ENCODE measurements around the gene SLC25A48.

SLC25A48 gene

DNA sequence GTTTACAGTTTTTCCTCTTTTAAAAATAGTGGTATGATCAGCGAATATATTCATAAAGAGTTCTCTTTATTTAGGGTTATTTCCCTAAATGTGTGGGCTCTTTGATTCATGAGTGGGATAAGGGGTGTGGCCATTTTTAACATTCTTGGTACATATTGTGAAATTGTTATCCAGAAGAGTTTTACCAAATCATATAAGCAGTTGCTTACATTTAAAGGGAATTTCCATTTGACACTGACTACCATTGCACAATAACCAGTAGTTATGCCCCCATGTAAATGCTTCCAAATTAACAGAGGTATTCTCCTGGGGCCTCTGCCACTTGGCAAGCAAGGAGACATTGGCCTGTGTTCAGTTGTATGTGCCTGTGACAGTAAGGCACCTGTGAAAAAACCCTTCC, 27.2 kb downstream of the SLC25A48 start:
- TF ChIP-seq CTCF (IDR thresholded peaks at IDR 0.05; ENCODE audit: low read depth, low read length, poor library complexity, severe bottlenecking) = no peak
- no peak for TF ChIP-seq EZH2phosphoT487 (IDR thresholded peaks at IDR 0.05; ENCODE audit: borderline replicate concordance, low read length)
- H3K27me3 ChIP-seq (ENCODE audit: control insufficient read depth, low read length) = no peaks in the 10 kb centered on the region; the same call in 1 of the 2 replicates
- H3K27ac ChIP-seq (ENCODE audit: low read depth, low read length) = no peak overlapping the region
- no peaks in the 10 kb centered on the region for H3F3A ChIP-seq (ENCODE audit: control insufficient read depth, insufficient read depth)
- H4K20me1 ChIP-seq (ENCODE audit: control insufficient read depth, insufficient read depth, low read depth, low read length) = no peaks in the 10 kb centered on the region
- no peaks in the 10 kb centered on the region for H3K4me1 ChIP-seq (ENCODE audit: control insufficient read depth, low read length)
- no peak overlapping the region for H3K4me2 ChIP-seq (ENCODE audit: low read length)
- H3K79me2 ChIP-seq (ENCODE audit: control insufficient read depth, low read length) = no peaks in the 10 kb centered on the region
- H3K4me3 ChIP-seq (ENCODE audit: low read length) = no peak overlapping the region
- no peaks in the 10 kb centered on the region for H3K36me3 ChIP-seq (ENCODE audit: control insufficient read depth, low read length)
- H3K9me3 ChIP-seq (ENCODE audit: control insufficient read depth, insufficient read depth, low read length) = peaks cover 7% of the 10 kb centered on the region; the same call in 1 of the 2 replicates
- H3K9me2 ChIP-seq (replicated peaks; ENCODE audit: control insufficient read depth, low read length) = no peaks in the 10 kb centered on the region

GRCh38 chr5:135862086-135862485, 27.6 kb downstream of the SLC25A48 start:
- H4K20me1 ChIP-seq (ENCODE audit: control insufficient read depth, insufficient read depth, low read depth, low read length) = no peaks in the 10 kb centered on the region
- H3K27me3 ChIP-seq (ENCODE audit: control insufficient read depth, low read length) = no peaks in the 10 kb centered on the region; the same call in 1 of the 2 replicates
- H3K79me2 ChIP-seq (ENCODE audit: control insufficient read depth, low read length) = no peaks in the 10 kb centered on the region
- no peak overlapping the region for H3K27ac ChIP-seq (ENCODE audit: low read depth, low read length)
- no peak overlapping the region for H3K4me2 ChIP-seq (ENCODE audit: low read length)
- no peaks in the 10 kb centered on the region for H3K36me3 ChIP-seq (ENCODE audit: control insufficient read depth, low read length)
- TF ChIP-seq EZH2phosphoT487 (IDR thresholded peaks at IDR 0.05; ENCODE audit: borderline replicate concordance, low read length) (no peak), CTCF (IDR thresholded peaks at IDR 0.05; ENCODE audit: low read depth, low read length, poor library complexity, severe bottlenecking) (no peak)
- no peaks in the 10 kb centered on the region for H3K4me1 ChIP-seq (ENCODE audit: control insufficient read depth, low read length)
- H3K4me3 ChIP-seq (ENCODE audit: low read length) = no peak overlapping the region
- no peaks in the 10 kb centered on the region for H3K9me2 ChIP-seq (replicated peaks; ENCODE audit: control insufficient read depth, low read length)
- no peaks in the 10 kb centered on the region for H3F3A ChIP-seq (ENCODE audit: control insufficient read depth, insufficient read depth)
- H3K9me3 ChIP-seq (ENCODE audit: control insufficient read depth, insufficient read depth, low read length) = peaks cover 7% of the 10 kb centered on the region; the same call in 1 of the 2 replicates

GRCh38 chr5:135862744-135863143, 28.3 kb downstream of the SLC25A48 start:
- Histone ChIP-seq H3K27me3 (ENCODE audit: control insufficient read depth, low read length) (no peaks in the 10 kb centered on the region; the same call in 1 of the 2 replicates), H3K36me3 (ENCODE audit: control insufficient read depth, low read length) (no peaks in the 10 kb centered on the region), H3F3A (ENCODE audit: control insufficient read depth, insufficient read depth) (no peaks in the 10 kb centered on the region), H3K9me2 (replicated peaks; ENCODE audit: control insufficient read depth, low read length) (no peaks in the 10 kb centered on the region), H3K9me3 (ENCODE audit: control insufficient read depth, insufficient read depth, low read length) (peaks cover 7% of the 10 kb centered on the region; the same call in 1 of the 2 replicates), H4K20me1 (ENCODE audit: control insufficient read depth, insufficient read depth, low read depth, low read length) (no peaks in the 10 kb centered on the region), H3K4me3 (ENCODE audit: low read length) (no peak overlapping the region), H3K79me2 (ENCODE audit: control insufficient read depth, low read length) (no peaks in the 10 kb centered on the region), H3K4me1 (ENCODE audit: control insufficient read depth, low read length) (no peaks in the 10 kb centered on the region), H3K27ac (ENCODE audit: low read depth, low read length) (no peak overlapping the region), H3K4me2 (ENCODE audit: low read length) (no peak overlapping the region)
- TF ChIP-seq EZH2phosphoT487 (IDR thresholded peaks at IDR 0.05; ENCODE audit: borderline replicate concordance, low read length) = no peak
- TF ChIP-seq CTCF (IDR thresholded peaks at IDR 0.05; ENCODE audit: low read depth, low read length, poor library complexity, severe bottlenecking) = no peak

Measured in DOHH2 (cell line).